LoVo (cell line): Measurements from ENCODE around the gene MYL2.
A peak's percentile ranks its signal among the peaks of the same experiment; 100 is the strongest.
"Not testable (repeated sequence)": the region's sequence is repeated elsewhere in the genome, so short reads cannot be mapped to it uniquely, and the experiment has no call there.

ENCODE experiments used
- DNase-seq: peaks from one replicate; pipeline ENCODE4 v3.0.0-alpha.2; 2016; ENCODE audit warnings: low spot score

MYL2 gene, protein sequence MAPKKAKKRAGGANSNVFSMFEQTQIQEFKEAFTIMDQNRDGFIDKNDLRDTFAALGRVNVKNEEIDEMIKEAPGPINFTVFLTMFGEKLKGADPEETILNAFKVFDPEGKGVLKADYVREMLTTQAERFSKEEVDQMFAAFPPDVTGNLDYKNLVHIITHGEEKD

GRCh38 chr12:110920324-110920910, at the start of gene MYL2:
Gene MYL2 (minus strand): TSS chr12:110920579. CDS start chr12:110920529, 50 bp downstream.
- DNase-seq, result no peak

DNA sequence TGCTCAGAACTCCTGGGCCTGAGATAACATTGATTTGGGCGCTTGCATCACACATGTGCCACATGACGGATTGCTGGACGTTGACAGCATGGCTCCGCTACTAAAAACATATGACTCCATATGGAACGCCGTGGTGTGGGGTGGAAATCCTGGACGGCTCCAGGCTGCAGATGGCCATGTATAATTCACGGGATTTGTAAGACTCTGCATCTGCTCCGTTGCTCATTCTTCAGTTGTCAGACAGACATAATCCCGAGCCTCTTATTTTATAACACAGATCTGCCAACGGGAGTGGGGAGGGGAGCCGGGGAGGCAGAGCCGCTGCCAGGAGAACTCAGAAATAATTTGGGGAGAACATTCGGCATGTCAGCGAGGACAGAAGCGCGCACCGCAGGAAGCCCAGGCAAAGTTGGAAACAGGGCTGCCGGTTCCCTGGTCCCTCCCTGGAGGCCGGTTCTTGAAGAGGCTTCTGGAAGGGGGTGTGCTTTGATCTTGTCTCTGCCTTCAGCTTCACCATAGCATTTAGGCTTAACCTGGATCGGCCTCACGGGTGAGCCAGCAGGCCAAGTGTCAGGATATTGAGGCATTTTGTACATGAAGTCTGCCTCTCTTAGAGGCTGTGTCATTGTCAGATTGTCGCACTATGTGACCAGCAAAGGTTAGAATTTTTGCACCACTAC, 45.8 kb upstream of the MYL2 start:
- DNase-seq, result no peak

- no peak for DNase-seq
Measured at GRCh38 chr12:110965574-110965973, 45.2 kb upstream of the MYL2 start.

- DNase-seq, result no peak
Measured at GRCh38 chr12:110960795-110961194, 40.4 kb upstream of the MYL2 start.

DNA sequence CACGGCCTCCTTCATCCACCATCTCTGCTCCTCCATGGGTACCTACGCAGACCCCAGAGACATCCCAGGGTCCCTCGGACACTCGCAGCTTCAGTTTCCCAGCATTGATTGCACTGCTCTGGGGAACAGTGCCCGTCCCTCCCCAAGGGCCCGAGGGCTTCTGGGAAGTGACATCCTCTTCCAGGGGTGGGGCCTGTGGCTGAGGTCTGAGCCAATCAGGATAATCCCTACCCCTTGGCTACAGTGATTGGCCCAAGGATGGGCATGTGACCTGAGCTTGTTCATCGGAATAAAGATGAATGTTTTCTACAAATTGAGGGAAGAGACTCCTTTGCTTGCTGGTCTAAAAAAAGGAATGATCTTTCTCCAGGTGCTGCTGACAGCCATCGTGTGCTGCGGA, 37.3 kb upstream of the MYL2 start:
- DNase-seq, result no peak

DNA sequence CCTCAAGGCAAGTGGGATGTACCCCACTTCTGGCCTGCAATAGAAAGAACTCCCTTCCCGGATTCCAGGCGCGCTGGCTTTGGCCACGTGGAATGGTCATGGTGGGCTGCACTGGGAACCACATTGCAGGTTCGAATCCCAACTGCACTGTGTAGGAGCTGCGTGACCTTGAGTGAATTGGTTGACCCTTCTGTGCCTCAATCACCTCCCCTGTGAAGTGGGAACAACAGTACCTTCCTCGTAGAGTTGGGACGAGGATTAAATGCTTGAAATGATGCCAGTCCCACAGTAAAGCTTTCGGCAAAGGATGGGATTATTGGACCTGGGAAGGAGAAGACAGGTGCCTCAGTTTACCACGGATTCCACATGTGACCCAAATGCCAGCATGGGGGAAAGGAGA, 36.8 kb upstream of the MYL2 start:
- DNase-seq, result no peak

DNA sequence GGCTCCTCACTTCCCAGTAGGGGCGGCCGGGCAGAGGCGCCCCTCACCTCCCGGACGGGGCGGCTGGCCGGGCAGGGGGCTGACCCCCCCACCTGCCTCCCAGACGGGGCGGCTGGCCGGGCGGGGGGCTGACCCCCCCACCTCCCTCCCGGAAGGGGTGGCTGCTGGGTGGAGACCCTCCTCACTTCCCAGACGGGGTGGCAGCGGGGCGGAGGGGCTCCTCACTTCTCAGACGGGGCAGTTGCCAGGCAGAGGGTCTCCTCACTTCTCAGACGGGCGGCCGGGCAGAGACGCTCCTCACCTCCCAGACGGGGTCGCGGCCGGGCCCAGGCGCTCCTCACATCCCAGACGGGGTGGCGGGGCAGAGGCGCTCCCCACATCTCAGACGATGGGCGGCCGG, 30.5 kb upstream of the MYL2 start:
- DNase-seq, result not testable (repeated sequence)

DNA sequence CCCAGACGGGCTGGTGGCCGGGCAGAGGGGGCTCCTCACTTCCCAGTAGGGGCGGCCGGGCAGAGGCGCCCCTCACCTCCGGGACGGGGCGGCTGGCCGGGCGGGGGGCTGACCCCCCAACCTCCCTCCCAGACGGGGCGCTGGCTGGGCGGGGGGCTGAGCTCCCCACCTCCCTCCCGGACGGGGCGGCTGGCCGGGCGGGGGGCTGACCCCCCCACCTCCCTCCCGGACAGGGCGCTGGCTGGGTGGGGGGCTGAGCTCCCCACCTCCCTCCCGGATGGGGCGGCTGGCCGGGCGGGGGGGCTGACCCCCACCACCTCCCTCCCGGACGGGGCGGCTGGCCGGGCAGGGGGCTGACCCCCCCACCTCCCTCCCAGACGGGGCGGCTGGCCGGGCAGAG, 30.1 kb upstream of the MYL2 start:
- DNase-seq, result not testable (repeated sequence)

DNA sequence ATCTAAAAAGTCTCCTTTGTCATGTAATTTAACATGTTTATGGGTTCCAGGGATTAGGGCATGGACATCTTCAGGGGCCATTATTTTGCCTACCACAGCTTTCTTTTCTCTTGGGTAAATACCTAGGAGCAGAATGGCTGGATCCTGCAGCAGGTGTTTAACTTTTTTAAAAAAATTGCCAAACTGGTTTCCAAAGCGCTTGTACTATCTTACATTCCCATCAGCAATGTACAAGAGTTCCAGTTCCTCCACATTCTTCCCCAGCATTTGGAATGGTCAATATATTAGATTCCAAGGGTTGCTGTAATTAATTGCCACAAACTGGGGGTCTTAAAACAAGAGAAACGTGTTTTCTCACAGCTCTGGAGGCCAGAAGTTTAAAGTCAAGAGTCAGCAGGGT, 27.7 kb upstream of the MYL2 start:
- no peak for DNase-seq

DNA sequence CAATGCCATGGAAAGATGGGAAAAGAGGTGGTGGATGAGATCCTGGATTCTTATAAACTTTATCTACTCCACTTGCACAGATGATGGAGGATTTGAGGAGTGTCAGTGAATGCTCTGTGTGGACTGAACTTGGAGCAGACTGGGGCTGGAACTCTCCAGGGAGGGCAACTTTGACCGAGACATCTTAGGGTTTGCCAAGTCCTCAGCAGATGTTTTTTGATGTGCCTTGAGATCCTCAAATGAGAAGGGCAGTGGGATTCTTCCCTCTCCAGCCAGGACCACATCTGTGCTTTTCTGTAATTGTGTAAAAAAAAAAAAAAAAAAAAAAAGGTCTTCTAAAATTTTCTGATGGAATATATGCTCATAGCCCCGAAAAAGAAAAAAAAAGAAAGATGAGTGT, 23.0 kb upstream of the MYL2 start:
- DNase-seq, result no peak

DNA sequence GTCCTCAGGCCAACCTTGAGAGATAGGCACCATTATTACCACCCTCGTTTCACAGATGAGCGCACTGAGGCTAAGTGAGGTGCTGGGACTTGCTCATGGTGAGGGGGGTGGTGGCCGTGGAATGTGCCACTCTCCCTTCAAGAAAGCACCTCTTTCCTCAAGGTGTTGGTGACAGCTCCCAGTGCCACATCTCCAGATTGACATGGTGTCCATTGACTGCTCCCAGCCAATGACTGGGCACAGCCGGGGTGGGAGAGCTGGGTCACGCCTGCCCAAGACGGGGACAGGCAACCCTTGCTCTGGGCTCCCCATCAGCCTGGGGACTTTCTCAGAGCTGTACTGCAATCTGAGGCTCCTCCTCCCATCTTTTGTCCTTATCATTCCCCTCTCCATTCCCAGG, 21.0 kb upstream of the MYL2 start:
- DNase-seq, result no peak

GRCh38 chr12:110940933-110941332, 20.6 kb upstream of the MYL2 start:
- no peak for DNase-seq

DNA sequence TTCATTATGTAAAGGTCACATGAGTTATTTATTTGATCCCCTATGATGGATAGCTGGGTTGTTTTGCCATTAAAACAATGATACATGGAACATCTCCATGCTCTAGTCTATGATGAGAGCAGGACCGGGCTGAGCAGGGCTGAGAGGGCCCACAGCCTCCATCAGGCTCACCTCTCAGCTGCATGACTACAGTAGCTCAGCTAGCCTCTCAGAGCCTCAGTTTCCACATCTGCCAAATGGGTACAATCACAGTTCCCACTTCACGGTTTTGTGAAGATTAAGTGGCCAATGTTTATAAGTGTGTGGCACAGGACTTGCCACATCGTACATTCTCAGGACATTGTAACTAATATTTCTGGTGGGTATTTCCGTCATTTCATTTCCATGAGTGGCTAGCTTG, 19.9 kb upstream of the MYL2 start:
- no peak for DNase-seq

- DNase-seq, result peak; percentile 73
Measured at GRCh38 chr12:110937104-110937641, 16.8 kb upstream of the MYL2 start.

- DNase-seq, result no peak
Measured at GRCh38 chr12:110936367-110937103, 16.2 kb upstream of the MYL2 start.

DNA sequence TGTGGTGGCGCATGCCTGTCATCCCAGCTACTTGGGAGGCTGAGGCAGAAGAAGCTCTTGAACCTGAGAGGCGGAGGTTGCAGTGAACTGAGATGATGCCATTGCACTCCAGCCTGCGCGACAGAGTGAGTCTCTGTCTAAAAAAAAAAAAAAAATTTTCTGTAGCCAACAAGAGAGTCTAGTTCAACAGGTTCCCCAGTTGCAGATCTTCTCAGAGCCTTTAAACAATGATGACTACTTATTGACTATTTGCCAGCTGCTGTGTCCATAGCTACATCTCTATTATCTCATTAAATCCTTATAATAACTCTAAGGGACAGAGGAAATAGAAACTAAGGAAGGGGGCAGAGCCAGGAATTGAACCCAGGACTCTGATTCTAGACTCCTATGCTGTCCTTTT, 15.2 kb upstream of the MYL2 start:
- DNase-seq, result no peak

DNA sequence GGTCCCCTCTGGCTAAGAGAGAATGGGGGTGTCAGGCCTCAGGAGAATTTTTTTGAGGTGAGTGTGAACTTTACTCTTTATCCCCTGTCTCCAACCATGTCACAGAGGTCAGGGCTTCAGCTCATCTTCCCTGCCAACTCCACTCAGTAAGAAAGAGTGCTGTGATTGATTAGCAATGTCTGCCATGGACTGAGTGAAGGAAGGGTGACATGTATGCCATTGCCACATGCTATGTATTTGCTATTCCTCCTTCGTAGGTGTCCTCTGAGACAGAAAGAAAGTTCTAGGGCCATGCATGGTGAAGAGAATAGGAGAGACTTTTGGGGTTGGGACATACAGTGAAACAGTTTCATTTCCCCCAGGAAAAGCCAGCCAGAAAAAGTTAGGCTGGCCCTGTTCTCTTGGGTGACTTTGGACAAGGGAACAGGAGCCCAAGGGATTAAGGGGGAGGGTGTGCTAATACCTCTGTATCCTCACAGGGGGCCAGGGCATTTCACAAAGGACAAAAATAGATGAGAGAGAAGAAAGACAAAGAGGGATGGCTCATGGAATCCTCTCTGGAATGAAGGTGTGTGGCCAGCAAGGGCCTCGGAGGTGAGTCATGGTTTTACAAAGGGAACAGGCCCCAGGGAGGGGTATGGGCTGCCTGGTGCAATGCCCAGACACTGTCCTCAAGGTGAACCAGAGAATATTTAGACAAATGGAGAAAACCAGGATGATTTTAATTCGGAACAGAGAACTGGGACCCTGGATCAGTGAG, 13.9 kb upstream of the MYL2 start:
- peak; percentile 85 for DNase-seq

DNA sequence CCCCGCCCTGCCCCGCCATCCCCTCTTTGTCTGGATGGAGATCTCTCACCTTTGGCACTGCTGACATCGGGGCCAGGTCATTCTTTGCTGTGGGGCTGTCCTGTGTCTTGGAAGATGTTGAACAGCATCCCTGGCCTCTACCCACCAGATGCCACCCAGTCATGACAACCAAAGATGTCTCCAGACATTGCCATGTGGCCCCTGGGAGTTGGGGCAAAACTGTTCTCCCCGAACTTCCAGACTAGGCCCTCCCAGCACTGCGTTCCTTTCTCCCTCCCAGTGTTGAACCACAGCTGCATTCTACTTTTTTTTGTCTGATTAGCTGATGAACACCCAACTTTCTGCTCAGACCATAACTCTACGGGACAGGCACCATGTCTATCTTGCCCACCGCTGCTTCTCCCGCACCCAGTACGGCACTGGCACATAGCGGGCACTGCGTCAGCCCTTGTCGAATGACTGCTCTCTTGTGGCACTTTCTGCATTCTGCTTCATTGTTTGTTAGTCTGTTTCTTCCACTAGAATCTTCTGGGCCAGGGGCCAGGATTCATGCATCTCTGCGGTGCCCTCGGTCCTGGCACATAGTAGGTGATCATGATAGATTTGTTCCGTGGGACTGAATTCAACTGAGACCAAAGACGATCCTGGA, 13.1 kb upstream of the MYL2 start:
- no peak for DNase-seq

GRCh38 chr12:110932046-110932445, 11.7 kb upstream of the MYL2 start:
- no peak for DNase-seq

DNA sequence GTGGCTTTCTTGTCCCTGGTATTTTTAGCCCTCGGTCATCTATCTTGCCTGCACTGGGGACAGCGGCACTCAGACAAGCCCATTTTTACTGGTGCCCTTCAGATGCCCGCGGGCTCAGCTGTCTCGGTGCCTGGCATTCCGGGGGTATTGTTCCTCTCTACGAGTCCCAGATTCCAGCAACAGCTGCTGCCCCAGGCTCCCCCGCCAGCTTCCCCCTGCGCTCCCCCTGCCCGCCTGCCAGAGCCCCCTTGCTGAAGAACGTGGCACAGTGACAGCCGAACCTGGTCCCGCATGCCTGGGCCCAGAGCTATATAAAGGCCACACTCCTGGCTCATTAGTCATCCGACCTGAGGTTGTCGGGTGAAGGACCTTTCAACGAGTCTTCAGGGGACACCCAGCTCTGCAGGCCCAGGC, 10.9 kb upstream of the MYL2 start:
- DNase-seq, result no peak
